ENCODE results near the gene PARVB.
"Not testable (repeated sequence)": the region's sequence is repeated elsewhere in the genome, so short reads cannot be mapped to it uniquely, and the experiment has no call there.

PARVB gene

DNA sequence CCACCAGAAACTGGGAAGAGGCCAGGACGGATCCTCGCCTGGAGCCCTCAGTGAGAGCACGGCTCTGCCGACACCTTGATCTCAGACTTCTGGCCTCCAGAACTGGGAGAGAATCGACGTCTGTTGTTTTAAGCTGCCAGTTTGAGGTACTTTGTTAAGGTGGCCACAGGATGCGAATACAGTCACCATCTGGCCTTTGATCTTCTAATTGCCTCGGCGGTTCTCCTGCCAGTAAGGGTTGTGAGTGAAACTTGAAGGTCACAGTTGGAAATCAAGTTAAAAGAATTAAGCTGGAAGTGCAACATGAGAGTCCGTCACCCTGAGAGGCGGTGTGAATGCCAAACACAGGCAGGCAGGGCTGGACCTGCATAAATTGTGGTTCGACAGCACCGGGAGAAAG, 27.9 kb downstream of the PARVB start:
- no peak for DNase-seq (ENCODE audit: low read depth in 2 of 2)

DNA sequence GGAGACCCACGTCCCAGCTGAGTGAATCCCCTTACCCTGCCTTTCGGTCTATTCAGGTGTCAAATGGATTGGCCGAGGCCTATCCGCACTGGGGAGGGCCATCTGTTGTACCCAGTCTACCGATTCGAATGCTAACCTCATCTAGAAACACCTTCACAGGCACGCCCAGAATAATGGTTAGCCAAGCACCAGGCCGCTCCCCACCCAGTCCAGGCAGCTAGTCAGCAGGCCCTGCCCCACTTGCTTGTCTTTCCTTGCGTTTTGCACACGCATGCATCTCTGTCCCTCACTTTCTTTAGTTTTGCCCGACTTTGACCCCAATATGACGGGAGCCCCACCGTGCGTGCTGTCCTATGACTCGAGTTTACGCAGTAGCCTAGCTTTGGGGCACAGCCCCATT, 31.7 kb downstream of the PARVB start:
- no peak for DNase-seq (ENCODE audit: low read depth in 2 of 2)

DNA sequence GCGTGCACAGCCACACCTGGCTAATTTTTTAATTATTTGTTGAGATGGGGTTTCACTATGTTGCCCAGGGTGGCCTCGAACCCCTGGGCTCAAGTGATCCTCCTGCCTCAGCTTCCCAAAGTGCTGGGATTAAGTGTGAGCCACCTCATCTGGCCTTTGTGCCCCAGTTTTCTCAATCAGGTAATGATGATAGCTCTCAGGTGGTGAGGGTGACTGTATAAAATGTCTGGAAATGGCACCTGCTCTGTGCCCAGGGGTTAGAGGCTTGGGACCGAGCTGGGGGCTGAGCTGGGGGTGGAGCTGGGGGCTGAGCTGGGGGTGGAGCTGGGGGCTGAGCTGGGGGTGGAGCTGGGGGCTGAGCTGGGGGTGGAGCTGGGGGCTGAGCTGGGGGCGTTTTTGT, 32.5 kb downstream of the PARVB start:
- DNase-seq (ENCODE audit: low read depth in 2 of 2): not testable (repeated sequence)

DNA sequence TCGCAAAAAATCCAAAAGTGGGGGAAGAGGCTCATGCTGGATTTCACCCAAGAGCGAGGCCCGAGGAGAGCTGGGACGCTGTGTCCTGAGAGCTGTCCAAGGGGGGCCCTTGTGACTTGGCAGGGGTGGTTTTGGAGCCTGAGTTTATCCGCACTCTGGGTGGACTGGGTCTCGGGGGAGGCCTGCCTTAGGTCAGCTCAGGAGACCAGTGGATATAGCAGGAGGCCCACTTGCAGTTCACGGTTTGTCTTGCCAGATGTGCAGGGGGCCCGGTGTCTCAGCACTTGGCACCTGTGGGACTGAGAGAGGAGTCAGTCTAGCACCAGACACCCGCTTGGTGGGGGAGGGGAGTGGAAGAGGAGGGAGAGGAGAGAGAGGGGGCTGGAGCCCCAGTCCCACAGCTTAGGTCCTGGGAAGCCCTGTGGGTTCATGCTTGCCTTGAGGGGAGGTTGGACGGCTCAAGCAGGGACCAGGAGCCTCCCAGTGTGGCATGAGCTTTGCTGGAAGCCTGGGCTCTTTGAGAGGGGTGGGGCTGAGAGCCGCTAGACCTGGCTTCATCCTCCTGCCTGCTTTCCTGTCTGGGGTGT, 33.4 kb downstream of the PARVB start:
- DNase-seq (ENCODE audit: low read depth in 2 of 2): no peak

DNA sequence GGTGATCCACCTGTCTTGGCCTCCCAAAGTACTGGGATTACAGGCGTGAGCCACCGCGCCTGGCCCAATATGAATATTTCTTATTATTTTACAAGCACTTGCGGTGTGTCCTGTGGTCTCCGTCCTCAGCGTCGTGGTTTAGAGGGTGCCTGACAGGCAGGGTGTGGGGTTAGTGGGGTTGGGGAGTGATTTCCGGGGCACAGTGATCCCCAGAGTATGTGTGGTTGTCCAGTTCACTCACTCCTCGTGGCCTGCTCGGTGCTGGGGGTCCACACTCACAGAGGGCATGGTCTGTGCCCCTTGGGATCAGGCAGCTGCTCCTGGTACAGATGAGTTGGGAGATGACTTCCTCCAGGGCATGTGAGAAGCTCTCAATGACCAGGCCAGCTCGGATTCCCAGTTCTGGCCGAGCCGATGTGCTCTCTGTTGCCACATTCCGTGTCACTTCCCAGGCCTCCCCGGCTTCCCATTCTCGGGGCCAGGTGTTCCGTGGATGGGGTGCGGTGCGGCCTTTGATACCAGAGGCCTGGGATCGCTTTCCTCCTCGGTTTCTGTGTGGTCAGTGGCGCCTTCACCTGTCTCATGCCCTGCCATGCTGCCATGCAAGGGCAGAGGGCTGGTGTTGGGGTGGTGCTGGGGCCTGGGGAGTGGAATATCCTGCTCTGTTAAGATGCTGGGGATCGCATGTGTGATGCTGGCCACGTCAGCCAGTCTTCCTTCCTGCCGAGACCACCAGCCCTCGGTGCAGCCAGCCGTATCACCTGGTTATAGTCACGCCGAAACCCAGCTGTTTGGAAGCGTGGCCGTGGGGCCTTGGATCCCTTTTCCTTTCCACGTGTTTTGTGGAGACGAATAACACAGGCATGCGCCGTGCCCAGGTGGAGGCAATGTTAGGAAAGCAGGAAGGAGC, 39.6 kb downstream of the PARVB start:
- no peak for DNase-seq (ENCODE audit: low read depth in 2 of 2)

DNA sequence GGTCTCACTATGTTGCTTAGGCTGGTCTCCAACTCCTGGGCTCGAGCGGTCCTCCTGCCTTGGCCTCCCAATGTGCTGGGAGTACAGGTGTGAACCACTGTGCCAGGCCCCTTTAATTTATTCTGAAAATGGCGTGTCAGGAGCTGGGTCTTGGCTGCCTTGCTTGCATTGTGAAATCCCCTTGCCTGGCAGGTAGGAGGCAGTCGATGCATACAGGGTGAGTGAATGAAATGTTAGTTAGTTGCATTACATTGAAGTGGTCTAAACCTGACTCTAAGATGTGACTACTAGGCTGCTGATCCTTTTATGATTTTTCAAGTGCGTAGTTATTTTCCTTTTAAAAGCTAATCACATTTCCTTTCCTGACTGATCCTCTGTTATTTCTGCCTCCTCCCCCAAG, 42.9 kb downstream of the PARVB start:
- no peak for DNase-seq (ENCODE audit: low read depth in 2 of 2)

DNA sequence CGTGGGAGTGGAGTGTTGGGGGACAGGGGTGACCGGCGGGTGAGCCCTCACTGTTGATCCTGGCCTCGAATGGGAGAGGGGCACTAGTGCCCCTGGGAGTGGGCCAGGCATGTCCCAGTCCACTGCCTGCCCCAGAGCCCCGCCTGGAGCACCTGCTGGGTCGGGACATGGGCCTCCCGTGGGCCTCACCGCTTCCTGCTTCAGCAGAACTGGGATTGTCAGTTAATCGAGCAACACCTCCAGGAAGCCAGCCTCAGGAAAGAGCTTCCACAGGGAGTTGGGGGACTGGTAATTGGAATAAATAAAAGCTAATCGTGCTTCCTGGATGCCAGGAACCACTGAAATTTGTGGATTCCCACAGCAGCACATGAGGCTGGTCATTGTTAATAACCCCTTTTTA, 43.8 kb downstream of the PARVB start:
- DNase-seq (ENCODE audit: low read depth in 2 of 2): no peak

DNA sequence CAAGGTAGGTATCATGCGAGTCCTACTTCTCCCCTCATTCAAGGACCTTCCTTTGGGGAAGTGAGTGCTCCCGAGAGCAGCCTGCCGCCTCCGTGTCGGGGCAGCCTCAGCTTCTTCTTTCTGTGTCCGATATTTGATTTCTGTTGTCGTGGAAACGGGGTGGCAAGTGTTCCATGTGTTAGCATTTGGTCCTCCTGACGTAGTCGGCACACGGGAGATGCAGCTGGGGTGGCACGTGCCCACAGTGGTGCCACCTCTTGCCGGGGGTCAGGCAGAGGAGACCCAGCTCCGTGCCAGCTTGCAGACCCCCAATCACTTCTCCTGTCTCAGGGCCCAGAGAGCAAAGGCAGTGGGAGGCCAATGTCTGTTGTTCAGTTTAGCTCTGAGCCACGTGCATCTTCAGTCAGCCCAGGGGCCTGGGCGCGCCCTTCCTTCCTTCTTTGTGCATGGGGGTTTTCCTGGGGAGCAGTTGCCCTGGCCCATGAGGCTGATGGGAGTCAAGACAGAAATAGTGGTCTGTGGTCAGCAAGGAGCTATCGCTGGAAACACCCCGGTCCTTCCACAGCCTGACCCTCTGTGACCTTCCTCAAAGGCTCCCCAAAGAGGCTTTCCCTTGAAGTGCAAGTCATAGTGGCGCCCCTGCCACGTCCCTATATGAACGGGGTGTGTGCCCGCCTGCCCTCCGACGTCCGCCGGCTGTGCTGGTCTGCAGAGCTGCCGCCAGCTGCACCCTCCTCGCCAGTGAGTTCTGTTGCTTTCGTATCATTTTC, 44.5 kb downstream of the PARVB start:
- no peak for DNase-seq (ENCODE audit: low read depth in 2 of 2)

DNA sequence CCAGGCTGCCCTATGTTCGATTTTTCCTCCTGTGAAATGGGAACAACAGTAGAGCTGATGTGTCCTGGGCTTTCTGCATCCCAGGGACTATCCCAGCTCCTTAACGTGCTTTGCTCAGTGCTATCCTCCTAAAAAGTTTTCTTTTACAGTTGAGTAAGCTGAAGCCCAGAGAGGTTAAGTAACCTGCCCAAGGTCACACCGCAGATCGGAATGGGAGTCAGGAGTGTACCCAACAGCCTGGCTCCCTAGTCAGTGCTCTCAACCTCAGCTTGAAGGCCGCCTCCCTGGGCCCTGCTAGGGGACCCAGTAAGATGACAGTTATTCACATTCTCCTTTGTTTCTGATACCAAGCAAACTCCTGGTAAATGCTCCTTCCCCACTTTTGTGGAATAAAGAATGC, 45.9 kb downstream of the PARVB start:
- DNase-seq (ENCODE audit: low read depth in 2 of 2): no peak

DNA sequence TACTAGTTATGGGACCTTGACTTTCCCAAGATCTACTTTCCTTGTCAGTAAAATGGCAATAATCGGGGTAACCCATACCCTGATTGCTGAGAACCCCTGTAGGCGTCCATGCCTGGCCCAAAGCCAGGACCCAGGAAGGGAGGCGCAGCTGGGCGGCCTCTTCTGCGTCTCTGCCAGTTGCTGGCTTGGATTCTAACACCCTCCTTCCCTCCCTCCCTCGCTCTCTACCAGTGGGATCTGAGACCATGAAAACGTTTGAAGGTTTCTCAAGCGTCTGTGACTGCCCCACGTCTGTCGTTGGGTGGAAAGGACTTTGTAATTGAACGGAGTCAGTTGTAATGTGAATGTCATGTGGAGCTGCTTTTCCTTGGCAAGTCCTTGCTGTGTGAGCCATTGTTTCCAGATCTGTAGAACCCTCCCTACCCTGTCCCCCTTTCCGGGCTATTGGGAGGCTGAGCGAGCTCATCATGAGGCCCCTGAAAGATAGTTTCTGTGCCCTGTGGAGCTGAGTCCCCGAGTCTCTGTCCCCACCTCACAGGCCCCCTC, 47.8 kb downstream of the PARVB start:
- DNase-seq (ENCODE audit: low read depth in 2 of 2): no peak

DNA sequence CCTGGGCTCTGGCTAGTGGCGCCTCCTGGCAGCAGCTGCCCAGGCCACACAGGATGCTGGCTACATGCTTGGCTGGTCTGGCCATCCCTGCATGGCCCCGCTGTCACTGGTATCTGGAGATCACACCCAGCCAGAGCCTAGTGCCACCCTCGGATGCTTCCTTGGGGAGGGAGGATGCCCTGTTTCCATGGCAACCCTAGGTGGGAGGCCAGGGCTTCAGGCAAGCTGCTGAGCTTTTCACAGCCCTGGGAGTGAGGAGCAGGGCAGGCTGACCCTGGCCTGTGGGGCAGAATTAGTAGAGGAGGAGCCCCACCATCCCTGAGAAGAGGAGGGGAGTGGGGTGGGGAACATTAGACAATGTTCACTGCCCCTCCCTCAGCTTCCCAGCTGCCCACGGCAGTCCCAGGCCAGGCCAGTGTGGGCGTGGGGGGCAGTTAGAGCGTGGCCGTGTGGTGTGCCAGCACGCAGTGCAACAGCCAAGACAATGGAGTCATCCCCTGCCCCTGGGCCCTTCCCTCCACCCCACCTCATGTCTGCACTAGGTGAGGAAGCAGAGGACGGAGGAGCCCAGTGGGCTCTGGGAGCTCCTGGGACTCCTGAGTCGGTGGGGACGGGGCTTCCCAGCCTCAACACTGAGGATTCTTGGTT, 50.4 kb downstream of the PARVB start:
- DNase-seq (ENCODE audit: low read depth in 2 of 2): no peak

DNA sequence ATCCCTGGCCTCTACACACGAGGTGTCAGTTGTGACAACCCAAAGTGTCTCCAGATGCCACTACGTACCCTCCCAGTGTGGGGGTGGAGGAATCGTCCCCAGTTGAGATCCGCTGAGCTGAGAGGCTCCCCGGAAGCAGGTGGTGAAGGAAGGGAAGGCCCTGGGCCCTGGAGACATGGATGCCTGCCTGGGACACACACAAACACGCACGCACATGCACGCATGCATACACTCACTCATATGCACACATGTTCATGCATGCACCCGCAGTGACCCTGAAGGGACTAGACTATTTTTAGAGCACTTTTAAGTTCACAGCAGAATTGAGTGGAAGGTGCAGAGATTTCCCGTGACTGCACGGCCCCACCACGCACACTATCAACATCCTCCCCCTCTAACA, 50.9 kb downstream of the PARVB start:
- no peak for DNase-seq (ENCODE audit: low read depth in 2 of 2)

DNA sequence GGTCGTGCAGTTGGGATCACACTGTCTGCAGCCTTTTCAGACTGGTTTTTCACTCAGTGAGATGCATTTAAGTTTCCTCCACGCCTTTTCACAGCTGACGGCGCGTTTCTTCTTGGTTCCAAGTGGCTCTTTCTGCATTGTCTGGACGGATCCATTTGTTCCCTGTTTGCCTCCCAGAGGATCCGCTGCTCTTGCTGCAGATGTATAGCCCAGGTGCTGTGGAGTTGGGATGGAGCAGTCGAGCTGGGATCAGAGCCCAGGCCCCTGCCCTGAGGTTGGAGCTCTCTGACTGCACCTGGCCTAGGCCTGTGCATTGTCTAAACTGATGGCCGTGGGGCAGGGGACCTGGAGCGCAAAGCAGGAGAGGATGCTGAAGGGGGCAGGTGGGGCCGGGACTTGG, 51.6 kb downstream of the PARVB start:
- no peak for DNase-seq (ENCODE audit: low read depth in 2 of 2)

DNA sequence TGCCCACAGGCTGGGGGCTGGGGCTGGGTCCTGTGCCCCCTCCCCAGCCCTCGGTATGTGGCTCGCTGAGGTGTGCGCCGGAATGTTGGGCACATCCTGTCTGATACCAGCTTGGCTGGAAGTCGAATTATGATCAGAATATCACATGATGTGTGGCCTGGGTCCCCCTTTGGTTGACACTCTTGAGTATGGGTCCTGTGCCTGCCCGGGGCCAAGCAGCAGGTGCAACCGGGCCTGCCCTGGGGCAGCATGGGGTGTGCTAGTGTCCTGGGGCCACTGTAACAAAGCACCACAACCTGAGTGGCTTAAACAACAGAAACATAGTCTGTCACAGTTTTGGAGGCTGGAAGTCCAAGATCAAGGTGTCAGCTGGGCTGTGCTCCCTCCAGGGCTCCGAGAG, 52.7 kb downstream of the PARVB start:
- DNase-seq (ENCODE audit: low read depth in 2 of 2): no peak

DNA sequence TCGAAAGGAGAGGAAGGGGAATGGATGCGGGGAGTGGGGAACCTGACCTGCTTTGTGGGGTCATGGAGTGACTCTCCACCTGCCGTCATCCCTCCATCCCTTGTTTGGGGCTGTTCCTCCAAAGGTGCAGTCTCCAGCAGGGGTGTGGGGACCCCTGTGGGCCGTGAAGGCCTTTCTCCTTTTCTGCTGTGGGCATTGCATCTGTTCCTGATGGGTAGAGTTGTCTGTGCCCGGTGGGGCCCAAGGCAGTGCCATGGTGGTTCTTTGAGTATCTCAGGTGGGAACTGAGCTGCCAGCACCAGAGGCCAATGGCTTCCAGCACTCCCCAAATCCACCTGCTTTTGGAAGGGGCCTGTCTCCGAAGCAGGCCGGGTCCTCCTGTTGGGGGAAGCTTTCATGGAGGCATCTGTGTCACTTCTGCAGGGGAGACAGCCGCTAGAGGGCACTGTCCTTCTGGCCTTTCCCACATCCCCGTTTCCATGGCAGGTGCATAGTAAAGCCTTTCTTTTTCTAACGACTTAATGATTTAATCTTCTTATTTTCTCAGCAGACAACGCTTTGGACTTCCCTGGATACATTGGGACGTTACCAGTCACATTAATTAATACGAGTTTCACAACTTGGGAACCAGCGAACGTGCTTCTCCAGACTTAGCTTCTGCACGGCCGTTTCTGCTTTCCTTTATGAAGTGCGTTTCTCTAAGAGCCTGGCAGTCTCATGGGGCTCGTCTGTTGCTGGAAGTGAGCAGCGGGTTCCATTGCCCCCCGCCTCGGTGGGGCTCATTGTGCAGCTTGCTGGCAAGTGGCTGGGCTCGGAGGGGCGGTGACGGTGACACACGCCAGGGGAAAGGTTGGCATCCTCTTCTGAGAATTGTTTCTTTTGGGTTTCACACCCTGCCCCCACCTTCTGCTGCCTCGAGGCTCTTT, 57.1 kb downstream of the PARVB start:
- DNase-seq (ENCODE audit: low read depth in 2 of 2): peak; percentile 53 to 60

DNA sequence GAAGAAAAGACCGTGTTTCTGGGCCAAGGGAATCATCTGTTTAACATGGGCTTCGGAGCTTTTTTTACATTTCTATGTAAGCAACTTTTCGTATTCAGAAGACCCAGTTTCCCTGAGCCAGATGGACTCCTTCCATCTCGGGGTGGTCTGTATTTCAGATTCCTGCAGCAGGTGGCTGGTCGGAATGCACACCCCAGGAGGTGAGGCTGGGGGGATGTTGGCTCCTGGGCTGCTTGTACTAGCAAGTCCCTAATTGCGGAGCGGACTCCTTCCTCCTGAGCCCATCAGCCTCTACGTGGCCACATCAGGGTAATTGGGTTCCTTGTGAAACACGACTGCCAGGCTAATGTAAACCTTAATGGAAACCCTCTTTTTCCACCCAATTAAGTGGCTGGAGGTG, 58.7 kb downstream of the PARVB start:
- DNase-seq (ENCODE audit: low read depth in 2 of 2): no peak

DNA sequence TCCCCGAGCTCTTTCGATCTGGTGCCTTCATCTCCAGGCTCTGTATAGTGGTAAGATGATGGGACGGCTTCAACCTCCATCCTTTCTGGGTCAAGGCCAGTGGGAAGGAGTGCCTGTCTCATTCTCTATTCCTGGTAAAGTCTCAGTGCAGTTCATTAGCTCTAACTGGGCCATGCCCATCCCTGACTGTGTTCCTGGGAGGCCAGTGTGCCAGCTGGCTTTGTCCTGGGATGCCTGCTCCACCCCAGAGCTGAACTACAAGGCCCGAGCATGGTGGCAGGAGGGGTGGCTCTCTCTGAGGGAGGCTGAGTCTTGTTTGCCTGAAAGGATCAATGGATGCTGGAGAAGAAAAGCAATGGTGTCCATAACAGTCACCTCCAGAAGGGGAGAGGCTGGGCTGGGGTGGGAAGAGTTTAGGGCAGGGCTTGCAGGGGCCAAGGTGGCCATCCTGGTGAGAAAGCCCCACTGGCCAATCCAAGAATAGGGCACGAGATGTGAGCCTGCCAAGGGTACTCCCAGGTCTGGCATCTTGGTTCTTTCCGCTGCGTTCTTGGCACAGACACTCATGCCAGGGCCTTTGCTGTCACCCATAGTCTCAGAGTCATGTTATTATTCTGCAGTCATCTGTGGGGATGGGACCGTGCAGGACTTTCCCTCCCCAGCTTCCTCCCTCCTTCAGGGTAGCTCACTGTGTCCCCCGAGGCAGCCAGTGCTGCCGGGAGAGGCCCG, 60.1 kb downstream of the PARVB start:
- no peak for DNase-seq (ENCODE audit: low read depth in 2 of 2)

DNA sequence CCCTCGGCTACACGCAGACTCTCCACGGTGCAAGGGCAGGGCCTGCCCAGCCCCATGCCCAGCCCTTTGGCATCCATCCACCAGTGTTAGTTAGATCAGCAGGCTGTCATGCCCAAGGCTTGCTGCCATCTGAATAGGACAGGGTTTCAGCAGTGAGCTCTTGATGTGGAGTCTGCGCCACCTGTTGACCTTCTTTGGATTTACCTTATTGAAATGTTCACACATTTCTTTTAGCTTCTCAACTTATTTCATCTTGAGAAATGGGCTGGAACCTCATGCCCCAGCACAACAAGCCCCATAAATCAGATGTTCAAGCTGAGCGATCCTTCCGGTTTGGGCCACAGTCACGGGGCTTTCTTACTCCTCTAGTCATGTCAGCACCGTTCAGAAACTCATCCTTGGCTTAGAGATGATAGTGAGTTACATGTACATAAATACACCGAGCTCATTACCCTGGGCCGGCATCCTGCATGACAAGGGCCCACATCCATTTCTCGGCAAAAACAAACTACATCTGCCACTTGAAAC, 61.7 kb downstream of the PARVB start:
- no peak for DNase-seq (ENCODE audit: low read depth in 2 of 2)

DNA sequence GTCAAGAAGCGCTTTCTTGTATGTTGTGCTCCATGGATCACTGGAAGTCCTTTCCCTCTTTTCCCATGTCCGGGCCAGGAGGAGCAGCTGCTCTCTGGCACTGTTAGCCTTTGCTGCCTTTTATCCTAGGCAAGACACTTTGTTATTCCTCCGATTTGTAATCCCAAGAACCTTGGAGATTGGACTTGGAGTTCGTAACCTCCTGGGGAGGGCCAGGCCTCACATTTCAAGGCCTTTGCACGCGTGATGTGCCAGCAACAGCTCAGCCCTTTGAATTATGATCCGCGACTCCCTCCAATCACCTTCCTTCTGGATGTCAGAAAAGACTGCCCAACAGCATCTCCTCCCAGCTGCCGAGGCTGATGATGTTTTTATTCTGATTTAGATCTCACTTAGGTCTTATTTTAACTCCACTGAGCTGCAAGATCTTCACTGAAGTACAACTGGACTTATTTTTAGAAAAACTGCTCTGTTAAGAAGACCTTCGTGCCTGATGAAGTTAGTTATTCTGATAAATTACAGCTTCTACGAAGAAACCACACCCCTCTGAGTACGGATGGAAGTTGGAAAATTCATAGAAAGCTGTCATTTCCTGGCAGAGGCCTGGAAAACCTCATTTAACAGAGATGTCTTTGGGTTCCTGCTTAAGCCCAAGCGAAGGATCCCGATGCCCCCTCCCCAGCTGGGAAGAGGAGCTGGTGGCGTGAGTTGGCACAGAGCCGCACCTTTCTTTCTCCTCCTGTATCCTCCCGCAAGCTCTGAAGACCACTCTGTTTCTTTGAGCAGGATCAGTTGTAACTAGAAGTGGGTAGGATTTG, 62.4 kb downstream of the PARVB start:
- DNase-seq (ENCODE audit: low read depth in 2 of 2): no peak

Data from stimulated activated CD4-positive, alpha-beta T cell treated with anti-CD3 and anti-CD28 coated beads, Interleukin-4, amount 100 ng/mL, for 48 hours (primary cell).